ENCODE measurements around the gene ZFR2. TPM values are rescaled to one million over a fixed set of nuclear protein-coding genes. Genes with fewer than 3 reads are reported as not detected.

ZFR2 gene
- total RNA-seq, 4 donors from 2014 or later, result 0.13 TPM; not detected in 3

DNA sequence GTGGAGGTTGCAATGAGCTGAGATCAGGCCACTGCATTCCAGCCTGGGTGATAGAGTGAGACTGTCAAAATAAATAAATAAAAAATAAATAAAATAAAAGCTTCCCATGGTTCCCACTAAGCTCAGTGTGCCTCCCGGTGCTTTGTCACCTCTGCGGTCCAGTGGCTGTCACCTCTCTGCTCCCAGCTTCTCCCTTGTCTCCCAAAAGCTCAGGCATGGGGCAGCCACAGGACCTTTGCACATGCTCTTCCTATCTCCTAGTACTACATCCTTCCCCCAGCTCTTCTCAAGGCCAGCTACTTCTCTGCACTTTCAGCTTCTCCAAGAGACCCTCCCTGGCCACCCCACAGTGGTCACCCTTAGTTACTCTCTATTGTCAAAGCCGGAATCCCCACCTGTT is 75.0 kb downstream of the ZFR2 start:
- TF ChIP-seq, protein P1, sequence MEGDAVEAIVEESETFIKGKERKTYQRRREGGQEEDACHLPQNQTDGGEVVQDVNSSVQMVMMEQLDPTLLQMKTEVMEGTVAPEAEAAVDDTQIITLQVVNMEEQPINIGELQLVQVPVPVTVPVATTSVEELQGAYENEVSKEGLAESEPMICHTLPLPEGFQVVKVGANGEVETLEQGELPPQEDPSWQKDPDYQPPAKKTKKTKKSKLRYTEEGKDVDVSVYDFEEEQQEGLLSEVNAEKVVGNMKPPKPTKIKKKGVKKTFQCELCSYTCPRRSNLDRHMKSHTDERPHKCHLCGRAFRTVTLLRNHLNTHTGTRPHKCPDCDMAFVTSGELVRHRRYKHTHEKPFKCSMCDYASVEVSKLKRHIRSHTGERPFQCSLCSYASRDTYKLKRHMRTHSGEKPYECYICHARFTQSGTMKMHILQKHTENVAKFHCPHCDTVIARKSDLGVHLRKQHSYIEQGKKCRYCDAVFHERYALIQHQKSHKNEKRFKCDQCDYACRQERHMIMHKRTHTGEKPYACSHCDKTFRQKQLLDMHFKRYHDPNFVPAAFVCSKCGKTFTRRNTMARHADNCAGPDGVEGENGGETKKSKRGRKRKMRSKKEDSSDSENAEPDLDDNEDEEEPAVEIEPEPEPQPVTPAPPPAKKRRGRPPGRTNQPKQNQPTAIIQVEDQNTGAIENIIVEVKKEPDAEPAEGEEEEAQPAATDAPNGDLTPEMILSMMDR (IDR thresholded peaks at IDR 0.05), result no peak
- no peak for TF ChIP-seq POLR2A (IDR thresholded peaks at IDR 0.05)
- WGBS, 2 donors, result 92 to 98% methylated on average over 3 of the region's 3 CpGs
- intact Hi-C loops (cut with DNase I; ENCODE audit: low total_unique reads), result no loop called here
- H3K4me3 ChIP-seq (ENCODE audit: low read depth, poor library complexity, severe bottlenecking), result no peak overlapping the region
- no peak for DNase-seq (ENCODE audit: low spot score in 2 of 2)

DNA sequence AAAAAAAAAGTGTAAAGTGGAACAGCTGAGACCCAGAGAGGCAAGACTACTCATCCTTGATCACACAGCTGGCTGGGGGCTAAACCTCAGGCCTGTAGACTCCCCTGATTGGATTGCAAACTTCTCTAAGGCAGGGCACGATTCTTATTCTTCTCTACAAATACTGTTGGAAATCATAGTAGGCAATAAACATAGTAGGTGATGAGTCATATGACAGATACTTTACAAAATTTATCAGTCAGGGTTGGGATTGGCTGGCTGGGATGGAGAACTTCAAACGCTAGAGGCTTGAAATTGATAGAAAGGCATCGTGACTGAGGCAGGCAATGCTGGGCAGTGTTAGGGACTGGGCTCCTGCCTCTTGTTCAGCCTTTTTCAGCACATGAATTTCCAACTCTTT is 76.7 kb downstream of the ZFR2 start:
- intact Hi-C loops (cut with DNase I; ENCODE audit: low total_unique reads), result no loop called here
- no peak overlapping the region for H3K4me3 ChIP-seq (ENCODE audit: low read depth, poor library complexity, severe bottlenecking)
- TF ChIP-seq, protein P1 (IDR thresholded peaks at IDR 0.05), result no peak
- no peak for TF ChIP-seq POLR2A (IDR thresholded peaks at IDR 0.05)
- DNase-seq (ENCODE audit: low spot score in 2 of 2), result no peak
- 58 to 71% methylated on average over 3 of the region's 3 CpGs for WGBS, 2 donors

DNA sequence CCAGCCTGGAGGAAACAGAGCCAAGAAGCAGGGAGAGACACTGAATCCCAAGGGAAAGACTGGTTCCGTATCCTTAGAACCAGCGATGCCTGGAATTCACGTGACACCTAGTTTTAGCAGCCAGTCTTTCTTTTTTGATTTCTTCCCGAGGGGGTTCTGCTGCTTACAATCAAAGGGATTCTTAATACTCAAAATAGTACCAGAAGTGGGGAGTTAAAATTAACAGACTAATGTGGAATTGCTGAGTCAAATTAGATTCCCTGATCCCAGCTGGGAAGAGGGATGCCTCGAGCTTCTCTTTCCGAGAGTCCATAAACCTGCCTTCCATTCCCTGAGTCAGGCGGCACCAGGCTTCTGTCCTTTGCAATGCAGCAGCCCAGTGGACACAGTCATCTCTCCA is 77.9 kb downstream of the ZFR2 start:
- no peak for TF ChIP-seq POLR2A (IDR thresholded peaks at IDR 0.05)
- TF ChIP-seq, protein P1 (IDR thresholded peaks at IDR 0.05), result no peak
- WGBS, 2 donors, result 72 to 74% methylated on average over 7 of the region's 7 CpGs
- no peak overlapping the region for H3K4me3 ChIP-seq (ENCODE audit: low read depth, poor library complexity, severe bottlenecking)
- DNase-seq (ENCODE audit: low spot score in 2 of 2), result no peak
- intact Hi-C loops (cut with DNase I; ENCODE audit: low total_unique reads), result no loop called here

DNA sequence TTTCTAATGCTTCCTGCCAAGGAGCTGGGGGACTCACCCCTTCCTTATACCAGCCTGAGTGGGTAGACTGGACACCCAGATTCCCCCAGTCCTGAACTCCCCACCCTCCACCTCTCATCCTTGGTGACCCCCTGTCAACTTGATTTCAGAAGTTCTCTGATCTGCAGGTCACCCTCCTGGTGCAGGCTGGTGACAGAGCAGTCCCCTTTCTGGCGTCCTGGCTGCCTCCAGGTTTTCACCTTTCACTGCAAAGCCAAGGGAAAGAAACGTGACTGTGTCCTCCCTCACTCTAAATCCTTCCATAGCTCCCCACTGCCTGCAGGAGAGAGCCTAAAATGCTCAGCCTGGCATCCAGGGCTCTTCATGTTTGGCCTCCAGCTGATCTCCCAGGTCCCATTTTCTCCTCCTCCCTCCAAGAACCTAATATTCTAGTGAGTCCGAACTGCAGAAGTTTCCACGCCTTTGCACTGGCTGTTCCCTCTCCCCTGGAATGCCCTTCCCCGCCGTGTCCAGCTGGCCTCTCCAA is 78.6 kb downstream of the ZFR2 start:
- no peak overlapping the region for H3K4me3 ChIP-seq (ENCODE audit: low read depth, poor library complexity, severe bottlenecking)
- TF ChIP-seq POLR2A (IDR thresholded peaks at IDR 0.05), result no peak
- TF ChIP-seq, protein P1 (IDR thresholded peaks at IDR 0.05), result no peak
- WGBS, 2 donors, result 75 to 79% methylated on average over 6 of the region's 6 CpGs
- intact Hi-C loops (cut with DNase I; ENCODE audit: low total_unique reads), result no loop called here
- no peak for DNase-seq (ENCODE audit: low spot score in 2 of 2)

DNA sequence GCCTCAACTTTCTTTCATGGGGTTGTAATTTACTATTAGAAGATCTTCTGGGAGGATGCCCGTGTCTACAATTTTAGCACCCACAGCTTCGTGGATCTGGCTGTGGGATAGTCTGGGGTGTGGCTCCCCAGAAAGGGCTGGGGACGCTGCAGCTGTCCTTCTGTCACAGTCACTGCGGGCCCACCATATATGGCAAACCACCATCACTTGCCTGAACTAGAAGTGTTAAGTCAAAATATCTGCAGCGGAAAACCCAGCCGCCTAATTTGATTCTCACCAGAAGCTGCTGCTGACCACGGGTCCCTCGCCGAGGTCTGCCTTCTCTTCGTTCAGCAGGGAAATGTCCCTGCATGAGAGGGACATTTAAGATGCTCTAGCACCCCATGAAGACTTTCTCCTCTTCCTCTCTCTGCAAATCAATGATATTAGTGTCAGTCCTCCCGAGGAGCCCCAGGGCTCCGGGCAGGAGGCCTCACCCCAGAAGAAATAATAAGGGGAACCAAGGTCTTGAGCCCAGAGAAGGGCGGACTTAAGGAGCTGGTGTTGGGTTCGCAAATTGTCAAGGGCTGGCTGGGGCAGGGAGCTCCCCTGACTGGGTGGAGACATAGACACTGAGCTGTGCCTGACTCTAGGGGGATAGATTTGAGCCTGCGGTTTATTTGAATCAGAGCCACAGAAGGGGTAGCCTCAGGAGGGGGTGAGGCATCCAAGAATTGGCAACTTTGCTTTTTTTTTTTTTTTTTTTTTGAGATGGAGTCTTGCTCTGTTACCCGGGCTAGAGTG is 79.7 kb downstream of the ZFR2 start:
- intact Hi-C loops (cut with DNase I; ENCODE audit: low total_unique reads), result no loop called here
- no peak for DNase-seq (ENCODE audit: low spot score in 2 of 2)
- 36 to 43% methylated on average over 16 of the region's 16 CpGs for WGBS, 2 donors
- H3K4me3 ChIP-seq (ENCODE audit: low read depth, poor library complexity, severe bottlenecking), result no peak overlapping the region
- no peak for TF ChIP-seq POLR2A (IDR thresholded peaks at IDR 0.05)
- TF ChIP-seq, protein P1 (IDR thresholded peaks at IDR 0.05), result no peak

All from lower leg skin (tissue), 4 donors.